Ammon's horn (tissue), 1 donor: Measurements from ENCODE around the gene HSD17B12.

Source experiments
- DNase-seq: peaks from one replicate; pipeline ENCODE4 v3.0.0-alpha.2; 2016; ENCODE audit warnings: low spot score

The HSD17B12 gene

DNA sequence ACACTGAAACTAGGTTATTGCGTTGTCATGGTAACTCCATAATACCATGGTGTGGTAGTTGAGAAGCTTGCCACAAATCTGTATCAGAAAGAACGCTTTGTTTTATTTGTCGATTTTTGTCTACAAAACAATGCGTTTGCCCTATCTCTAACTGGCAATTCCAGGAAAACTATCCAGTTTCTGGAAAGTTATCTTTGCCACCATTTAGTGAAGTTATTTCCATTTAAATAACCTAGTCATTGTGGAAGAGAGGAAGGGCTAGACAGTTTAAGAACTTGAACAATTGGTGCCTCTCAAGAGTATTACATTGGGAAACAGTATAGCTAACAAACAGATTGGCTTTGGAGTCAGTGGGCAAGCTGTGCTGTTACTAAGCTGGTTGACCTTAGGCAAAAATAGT is 7.9 kb downstream of the HSD17B12 start:
- DNase-seq = no peak

- no peak for DNase-seq
These were observed 8.6 kb downstream of the HSD17B12 start for GRCh38 chr11:43689167-43689566.

DNA sequence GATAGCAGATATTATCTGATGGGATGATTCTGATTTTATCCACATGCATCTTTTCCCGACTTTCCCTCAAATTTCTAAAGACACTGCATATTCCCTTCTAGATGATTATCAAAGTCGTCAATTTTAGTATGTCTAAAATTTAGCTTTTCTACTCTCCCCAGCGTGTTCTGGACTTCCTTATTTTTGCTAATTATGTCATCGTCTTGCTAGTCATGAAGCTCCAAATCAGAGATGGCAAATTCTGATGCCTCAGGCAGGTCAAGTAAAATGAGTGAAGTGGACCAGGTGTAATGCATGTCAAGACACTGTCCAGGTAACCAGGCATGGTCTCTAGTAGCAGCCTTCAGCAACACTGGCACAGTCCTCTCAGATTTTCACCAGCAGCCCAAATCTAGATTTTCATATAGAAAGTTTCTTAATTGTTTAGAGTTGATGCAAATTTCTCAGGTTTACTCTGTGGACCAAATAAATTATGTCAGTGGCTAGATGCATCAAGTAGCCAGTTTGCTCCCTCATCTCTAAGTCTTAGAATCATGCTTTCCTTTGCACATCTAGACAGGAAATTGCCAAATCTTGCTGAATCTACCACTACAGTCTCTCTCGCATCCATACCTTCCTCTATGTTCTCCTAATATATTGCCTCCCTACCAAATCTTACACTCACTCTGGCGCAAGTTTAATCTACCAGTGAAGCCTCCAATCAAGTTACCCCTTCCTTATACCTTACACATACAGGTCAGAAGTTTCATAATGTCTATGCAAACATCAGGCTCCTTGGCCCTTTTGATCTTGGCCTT is 10.6 kb downstream of the HSD17B12 start:
- no peak for DNase-seq

DNA sequence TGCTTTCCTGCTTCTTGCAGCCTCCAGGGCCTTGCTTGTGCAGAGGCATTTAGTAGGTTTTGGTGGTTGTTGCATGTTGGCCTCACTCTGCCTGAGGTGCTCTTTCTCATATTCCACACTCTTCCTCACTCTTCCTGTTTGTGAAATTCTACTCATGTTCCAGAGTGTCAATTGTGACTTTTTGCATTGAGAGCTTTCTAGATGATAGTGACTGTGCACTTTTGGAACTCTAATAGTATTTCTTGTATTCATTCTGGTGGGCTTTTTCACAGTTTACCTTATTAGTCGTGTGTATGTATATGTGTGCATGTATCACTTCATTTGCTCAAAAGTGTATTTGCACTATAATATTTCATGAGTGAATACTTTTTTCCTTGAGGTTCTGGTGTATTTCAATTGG is 11.3 kb downstream of the HSD17B12 start:
- DNase-seq = no peak

DNA sequence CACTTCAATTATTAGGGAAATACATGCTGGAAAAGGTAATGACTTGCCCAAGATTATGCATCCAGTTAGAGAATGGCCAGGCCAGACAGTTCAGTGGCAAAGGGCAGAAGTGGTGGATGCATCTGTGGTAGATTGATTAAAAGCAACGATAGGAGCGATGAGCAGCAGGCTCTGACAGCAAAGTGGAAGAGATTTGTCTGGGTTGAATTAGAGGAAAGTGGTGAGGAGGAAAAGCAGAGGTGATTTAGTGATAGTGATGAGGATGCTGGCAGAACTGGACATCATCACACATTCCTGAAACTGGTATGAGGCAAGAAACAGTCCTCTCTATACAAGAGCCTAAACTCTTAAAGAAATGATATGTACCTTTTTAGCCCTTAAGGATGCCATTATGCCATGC is 12.5 kb downstream of the HSD17B12 start:
- DNase-seq = no peak

DNA sequence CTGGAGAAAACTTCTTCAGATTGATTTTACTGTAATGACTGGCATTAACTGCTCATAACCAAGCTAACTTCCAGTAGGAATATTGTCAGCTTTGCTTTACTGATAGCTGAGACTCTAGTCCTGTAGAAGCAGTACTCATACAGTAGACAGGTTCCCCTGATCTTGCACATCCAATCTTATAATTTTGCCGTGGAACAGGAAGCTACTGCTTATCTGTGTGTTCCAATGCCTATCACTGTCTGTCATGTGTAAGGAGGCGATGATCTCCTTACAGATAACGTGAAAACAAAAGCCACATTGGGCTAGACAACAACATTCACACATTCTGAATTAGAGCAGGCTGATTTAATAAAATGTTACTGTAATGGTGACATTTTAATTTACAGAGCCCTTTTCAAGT is 13.2 kb downstream of the HSD17B12 start:
- DNase-seq = no peak

DNA sequence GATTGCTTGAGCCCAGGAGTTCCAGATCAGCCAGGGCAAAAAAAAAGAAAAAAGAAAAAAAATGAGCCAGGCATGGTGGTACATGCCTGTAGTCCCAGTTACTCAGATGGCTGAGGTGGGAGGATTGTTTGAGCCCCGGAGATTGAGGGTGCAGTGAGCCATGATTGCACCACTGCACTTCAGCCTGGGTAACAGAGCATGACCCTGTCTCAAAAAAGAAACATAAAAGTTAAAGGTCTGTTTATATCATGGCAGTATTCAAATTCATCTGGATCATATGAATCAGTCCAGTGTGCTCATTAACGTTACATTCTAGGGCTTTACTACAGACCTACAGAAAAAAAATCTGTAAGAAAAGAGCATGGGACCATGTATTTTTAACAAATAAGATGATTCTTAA is 13.9 kb downstream of the HSD17B12 start:
- no peak for DNase-seq

GRCh38 chr11:43697679-43698078 is 17.1 kb downstream of the HSD17B12 start:
- DNase-seq = no peak

- DNase-seq = no peak
These were observed 19.3 kb downstream of the HSD17B12 start for GRCh38 chr11:43699870-43700269.

GRCh38 chr11:43706631-43707030 is 26.1 kb downstream of the HSD17B12 start:
- no peak for DNase-seq

- no peak for DNase-seq
These were observed 28.2 kb downstream of the HSD17B12 start for GRCh38 chr11:43708776-43709175.

DNA sequence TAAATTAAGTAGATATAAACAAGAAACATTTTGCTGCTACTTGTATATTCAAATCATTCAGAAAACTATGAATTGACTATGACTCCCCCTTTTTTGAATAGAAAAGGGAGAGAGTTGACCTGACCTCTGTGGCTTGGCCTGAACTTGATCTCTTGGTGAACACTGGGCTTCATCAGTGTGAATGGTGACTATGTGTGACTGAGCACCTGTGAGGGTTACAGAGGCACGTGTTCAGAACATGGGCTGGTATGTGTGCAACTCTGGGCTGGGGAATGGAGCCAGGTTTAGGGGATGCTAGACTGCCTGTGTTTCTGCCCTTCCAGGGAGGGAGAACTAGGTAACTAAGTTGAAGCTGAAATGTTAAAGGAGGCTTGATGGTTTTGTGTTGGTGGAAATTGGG is 29.2 kb downstream of the HSD17B12 start:
- no peak for DNase-seq

DNA sequence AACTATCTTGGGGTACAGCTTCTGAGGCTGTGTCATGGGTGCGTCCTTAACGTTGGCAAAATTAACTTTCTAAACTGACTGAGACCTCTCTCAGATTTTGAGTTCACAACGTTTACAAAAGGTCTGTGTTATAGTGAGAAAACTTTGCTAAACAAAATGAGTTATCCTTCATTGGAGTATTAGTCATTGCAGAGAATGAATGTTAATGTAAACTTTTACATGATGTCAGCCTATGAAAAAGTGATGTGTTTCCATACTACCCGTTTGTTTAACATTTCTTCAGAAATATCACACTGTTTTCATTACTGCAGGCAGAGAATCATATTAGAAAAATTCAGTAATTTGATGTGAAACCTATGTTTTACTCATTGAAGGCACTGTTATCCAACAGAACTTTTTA is 32.1 kb downstream of the HSD17B12 start:
- DNase-seq = no peak

DNA sequence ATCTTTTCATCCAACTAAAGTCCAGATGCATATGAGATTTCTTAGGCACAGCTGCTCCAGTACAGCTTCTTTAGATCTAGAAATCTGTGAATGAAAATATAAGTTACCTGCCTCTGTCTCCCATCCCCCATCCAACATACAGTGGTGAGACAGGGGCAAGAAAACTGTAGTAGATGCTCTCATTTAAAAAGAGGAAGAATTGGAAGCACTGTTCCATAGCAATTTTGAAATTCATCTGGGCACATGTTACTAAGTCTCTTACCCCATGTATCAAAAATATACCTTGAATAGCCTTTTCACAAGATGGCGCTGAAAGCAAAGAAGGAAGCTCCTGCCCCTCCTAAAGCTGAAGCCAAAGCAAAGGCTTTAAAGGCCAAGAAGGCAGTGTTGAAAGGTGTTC is 37.8 kb downstream of the HSD17B12 start:
- no peak for DNase-seq

- no peak for DNase-seq
These were observed 43.1 kb downstream of the HSD17B12 start for GRCh38 chr11:43723617-43724016.

GRCh38 chr11:43732225-43732624 is 51.7 kb downstream of the HSD17B12 start:
- DNase-seq = no peak

DNA sequence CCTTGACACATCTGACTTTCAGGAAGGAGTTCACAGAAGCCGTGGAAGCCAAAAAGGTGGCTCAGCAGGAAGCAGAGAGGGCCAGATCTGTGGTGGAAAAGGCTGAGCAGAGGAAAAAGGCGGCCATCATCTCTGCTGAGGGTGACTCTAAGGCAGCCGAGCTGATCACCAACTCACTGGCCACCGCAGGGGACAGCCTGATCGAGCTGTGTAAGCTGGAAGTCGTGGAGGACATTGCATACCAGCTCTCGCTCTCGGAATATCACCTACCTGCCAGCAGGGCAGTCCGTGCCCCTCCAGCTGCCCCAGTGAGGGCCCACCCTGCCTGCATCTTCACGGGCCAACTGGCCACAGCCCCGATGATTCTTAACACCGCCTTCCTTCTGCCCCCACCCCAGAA is 53.7 kb downstream of the HSD17B12 start:
- DNase-seq = no peak

GRCh38 chr11:43735115-43735514 is 54.6 kb downstream of the HSD17B12 start:
- no peak for DNase-seq

- peak; percentile 25 for DNase-seq
These were observed 55.4 kb downstream of the HSD17B12 start for GRCh38 chr11:43735961-43736360.

DNA sequence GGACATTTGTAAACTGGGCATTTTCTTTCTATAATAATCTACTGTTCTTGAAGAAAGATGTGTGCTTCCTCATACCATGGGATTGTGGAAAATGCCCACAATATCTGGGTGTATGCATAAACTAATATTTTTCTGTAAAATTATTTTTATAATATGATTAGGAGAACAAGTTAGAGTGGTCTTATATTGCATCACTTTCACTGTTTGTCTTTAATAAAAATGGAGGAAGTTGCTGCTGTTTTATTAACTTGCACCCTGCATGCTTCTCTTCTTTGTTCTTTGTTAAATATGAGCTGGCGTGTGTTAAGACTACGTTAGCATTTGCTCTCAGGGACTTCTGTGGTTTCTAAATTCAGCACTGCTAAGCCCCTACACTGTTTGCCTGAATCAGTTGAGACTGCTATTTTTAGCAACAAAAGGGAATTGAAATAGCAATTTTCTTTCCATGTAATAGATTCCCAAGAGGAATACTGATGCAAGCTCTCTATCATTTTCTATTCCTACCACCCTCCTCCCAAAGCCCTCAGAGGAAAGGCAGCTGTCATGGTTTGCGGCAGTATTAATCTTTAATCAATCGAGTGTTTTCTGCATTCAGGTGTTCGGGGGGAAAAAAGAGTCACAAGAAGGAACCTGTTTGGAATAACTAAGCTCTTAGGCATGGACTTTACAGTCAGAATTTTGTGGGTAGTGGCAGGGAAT is 56.1 kb downstream of the HSD17B12 start:
- peak; percentile 23 for DNase-seq

DNA sequence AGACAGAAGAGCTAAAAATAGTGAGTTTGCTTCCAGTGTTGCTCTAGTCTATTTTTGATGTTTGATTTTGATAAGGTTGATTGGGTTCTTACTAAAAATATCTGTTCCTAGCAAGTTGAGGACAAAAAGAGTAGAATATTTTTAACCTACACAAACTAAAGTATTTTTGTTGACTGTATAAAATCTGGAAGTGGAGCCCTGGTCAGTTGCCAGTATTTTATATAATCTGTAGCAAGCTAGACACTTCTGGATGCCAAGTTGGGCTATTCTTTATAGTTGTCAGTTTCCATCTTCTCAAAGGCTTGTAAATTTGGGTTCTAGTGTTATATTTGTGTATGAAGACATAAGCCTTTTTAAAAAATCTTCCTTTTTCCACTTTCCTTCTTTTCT is 56.7 kb downstream of the HSD17B12 start:
- no peak for DNase-seq

DNA sequence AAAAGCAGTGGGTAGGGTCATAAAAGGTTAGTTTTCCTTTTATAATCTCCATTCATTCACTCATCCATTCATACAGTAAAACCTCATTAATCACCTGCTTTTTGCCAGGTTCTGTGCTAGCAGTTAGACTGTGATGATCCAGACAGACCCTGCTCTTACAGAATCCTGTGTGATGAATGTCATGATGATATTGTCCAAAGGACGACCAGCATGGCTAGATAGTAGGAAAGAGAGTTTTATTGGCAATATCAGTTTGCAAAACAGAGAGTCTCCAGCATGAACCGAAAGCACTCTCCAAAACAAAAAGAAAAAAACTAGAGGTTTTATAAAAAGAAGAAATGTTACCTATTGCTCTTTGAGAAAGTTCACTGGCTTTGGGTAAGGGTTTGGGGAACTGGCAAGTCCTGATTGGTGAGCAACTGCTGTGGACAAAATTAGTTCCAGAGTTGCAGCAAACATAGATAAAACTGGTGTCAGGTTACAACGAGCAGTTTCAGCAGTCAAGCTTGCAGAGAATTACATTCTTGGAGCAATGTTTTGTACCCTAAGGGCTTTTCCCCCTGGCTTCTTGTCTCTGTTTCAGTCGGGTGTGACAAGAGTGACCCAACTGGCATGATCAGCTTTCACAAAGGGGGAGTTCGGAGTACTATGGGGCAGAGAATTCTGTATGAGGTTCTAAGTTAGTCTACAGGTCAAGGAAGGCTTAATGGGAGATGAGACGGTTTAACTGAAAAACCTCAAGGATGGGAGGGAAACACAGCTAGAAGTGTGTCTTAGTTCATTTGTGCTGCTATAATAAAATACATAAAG is 58.3 kb downstream of the HSD17B12 start:
- DNase-seq = no peak

- DNase-seq = no peak
These were observed 66.1 kb downstream of the HSD17B12 start for GRCh38 chr11:43746670-43747069.
